Gastrocnemius medialis (tissue), 4 donors: ENCODE results near the gene CCNI2.

Experiments
- CTCF ChIP-seq, 5 experiments: fragments of 450-650 bp in 3 of 5; fragments of 200-600 bp in 2 of 5; sonication (generic) in 2 of 5; IDR thresholded peaks in 4 of 5; conservative IDR thresholded peaks in 1 of 5; 1 replicate in 4 of 5; 2 replicates in 1 of 5; pipeline ENCODE4 v1.5.1; 2016 to 2019; ENCODE audit warnings: antibody characterized with exemption in 5 of 5, mild to moderate bottlenecking in 3 of 5, moderate library complexity in 3 of 5
- POLR2A ChIP-seq, 2 donors: fragments of 450-650 bp; IDR thresholded peaks; one replicate each; pipeline ENCODE4 v1.6.1; 2017; ENCODE audit warnings: antibody characterized with exemption in 2 of 2, mild to moderate bottlenecking in 2 of 2, moderate library complexity in 2 of 2

GRCh38 chr5:132788508-132788907 lies 41.3 kb downstream of the CCNI2 start:
- TF ChIP-seq CTCF (IDR thresholded peaks at IDR 0.05 in 4 of 5, conservative IDR thresholded peaks at IDR 0.05 in 1 of 5) (no peak), POLR2A (IDR thresholded peaks at IDR 0.05) (no peak)
